Gastrocnemius medialis (tissue), 4 donors: ENCODE measurements around the gene SCN3B.

Experiments
- CTCF ChIP-seq, 5 experiments: fragments of 450-650 bp in 3 of 5; fragments of 200-600 bp in 2 of 5; sonication (generic) in 2 of 5; IDR thresholded peaks in 4 of 5; conservative IDR thresholded peaks in 1 of 5; 1 replicate in 4 of 5; 2 replicates in 1 of 5; pipeline ENCODE4 v1.5.1; 2016 to 2019; ENCODE audit warnings: antibody characterized with exemption in 5 of 5, mild to moderate bottlenecking in 3 of 5, moderate library complexity in 3 of 5
- POLR2A ChIP-seq, 2 donors: fragments of 450-650 bp; IDR thresholded peaks; one replicate each; pipeline ENCODE4 v1.6.1; 2017; ENCODE audit warnings: antibody characterized with exemption in 2 of 2, mild to moderate bottlenecking in 2 of 2, moderate library complexity in 2 of 2

GRCh38 chr11:123670081-123670480 is 15.7 kb upstream of the SCN3B start:
- TF ChIP-seq CTCF (IDR thresholded peaks at IDR 0.05 in 4 of 5, conservative IDR thresholded peaks at IDR 0.05 in 1 of 5) (no peak), POLR2A (IDR thresholded peaks at IDR 0.05) (no peak)
